SU-DHL-6 (cell line): Measurements from ENCODE around the gene HIVEP3.

Experiments
- CTCF ChIP-seq: fragments of 200-600 bp; sonication (generic); IDR thresholded peaks from one replicate; pipeline ENCODE4 v1.5.1; 2017; ENCODE audit warnings: antibody characterized with exemption, mild to moderate bottlenecking, low read length, moderate library complexity; ENCODE audit not compliant: insufficient read depth, poor library complexity, severe bottlenecking
- EZH2phosphoT487 ChIP-seq: fragments of 200-600 bp; sonication (generic), shearing (Covaris generic); conservative IDR thresholded peaks from 2 replicates; pipeline ENCODE4 v1.6.1; 2018; ENCODE audit warnings: mild to moderate bottlenecking, antibody characterized with exemption, low read length, moderate library complexity, mixed read lengths

- TF ChIP-seq CTCF (no peak), EZH2phosphoT487 (no peak)
These were observed 115.1 kb downstream of the HIVEP3 start for GRCh38 chr1:41803656-41804055.
